Left ventricle myocardium superior (tissue), 1 donor: Measurements from ENCODE around the gene ARL2. TPM values are rescaled to one million over a fixed set of nuclear protein-coding genes. Genes with fewer than 3 reads are reported as not detected.

Source experiments
- ATAC-seq: fragments of 200-7000 bp; cut with Tn5 transposase; one replicate; pipeline ENCODE4 v1.9.1; 2020; ENCODE audit warnings: mild to moderate bottlenecking, moderate library complexity
- DNase-seq: peaks from one replicate; pipeline ENCODE4 v3.0.0-alpha.2; 2020
- intact Hi-C: fragments of 100-400 bp; cut with micrococcal nuclease; formaldehyde crosslinking; loops from one replicate; pipeline ENCODE4 v1.11.0; 2022
- total RNA-seq: library from RNA; stranded (reverse); fragmentation: NEBNext Ultra II Directional; extraction: Animal tissue kit (Norgen Biotek cat#: 25700); gene quantifications from one replicate; pipeline ENCODE4 v1.2.1, GENCODE V29; 2021
- donor health status: DM: no; HTN: yes; CAD: no; lungs with severe emphysema.

Gene ARL2
- total RNA-seq, 1 donor from 2014 or later: 115 TPM

DNA sequence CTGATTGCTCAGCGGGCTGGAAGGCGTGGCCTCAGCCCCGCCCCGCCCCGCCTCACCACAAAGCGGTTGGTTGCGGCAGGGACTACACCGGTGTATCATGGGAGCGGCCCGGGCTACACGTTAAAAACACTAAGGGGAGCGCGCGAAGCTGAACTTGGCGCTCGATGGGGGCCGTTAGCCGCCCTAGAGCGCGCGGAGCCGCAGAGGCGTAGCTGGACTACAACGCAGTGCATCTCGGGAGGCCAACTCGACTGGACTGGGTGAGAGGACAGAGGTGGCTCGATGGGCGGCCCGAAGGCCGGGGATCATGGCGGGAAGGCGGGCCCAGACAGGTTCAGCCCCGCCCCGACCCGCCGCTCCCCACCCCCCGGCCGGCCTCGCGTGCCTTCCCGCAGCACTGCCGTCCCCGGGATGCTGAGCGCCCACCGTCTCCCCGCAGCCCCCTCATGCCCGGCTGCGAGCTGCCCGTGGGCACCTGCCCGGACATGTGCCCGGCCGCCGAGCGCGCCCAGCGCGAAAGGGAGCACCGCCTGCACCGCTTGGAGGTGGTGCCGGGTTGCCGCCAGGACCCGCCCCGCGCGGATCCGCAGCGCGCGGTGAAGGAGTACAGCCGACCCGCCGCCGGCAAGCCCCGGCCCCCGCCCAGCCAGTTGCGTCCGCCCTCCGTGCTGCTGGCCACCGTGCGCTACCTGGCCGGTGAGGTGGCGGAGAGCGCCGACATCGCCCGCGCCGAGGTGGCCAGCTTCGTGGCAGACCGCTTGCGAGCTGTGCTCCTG lies 27.1 kb downstream of the ARL2 start, which contains the start of gene SAC3D1:
SAC3D1 (plus strand) TSS at position 364 of the 776 bp plus-strand sequence; CDS start at position 447, 83 bp downstream.
- DNase-seq (peak; percentile 93), ATAC-seq (peak; percentile 96)
- intact Hi-C loops: no loop called here

DNA sequence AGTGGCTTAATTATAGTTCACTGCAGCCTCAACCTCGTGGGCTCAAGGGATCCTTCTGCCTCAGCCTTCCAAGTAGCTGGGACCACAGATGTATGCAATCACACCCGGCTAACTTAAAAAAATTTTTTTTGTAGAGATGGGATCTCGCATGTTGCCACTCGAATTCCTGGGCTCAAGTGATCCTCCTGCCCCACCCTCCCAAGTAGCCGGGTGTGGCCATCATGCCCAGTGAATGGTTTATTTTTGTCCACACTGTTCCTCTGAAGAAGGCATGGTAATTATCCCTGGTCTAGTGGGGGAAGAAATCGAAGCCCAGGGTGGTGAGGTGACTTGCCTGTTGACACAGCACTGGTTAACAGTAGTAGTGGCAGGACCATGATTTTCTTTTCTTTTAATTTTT lies 28.9 kb downstream of the ARL2 start:
- DNase-seq (no peak), ATAC-seq (no peak)
- intact Hi-C loops: no loop called here

DNA sequence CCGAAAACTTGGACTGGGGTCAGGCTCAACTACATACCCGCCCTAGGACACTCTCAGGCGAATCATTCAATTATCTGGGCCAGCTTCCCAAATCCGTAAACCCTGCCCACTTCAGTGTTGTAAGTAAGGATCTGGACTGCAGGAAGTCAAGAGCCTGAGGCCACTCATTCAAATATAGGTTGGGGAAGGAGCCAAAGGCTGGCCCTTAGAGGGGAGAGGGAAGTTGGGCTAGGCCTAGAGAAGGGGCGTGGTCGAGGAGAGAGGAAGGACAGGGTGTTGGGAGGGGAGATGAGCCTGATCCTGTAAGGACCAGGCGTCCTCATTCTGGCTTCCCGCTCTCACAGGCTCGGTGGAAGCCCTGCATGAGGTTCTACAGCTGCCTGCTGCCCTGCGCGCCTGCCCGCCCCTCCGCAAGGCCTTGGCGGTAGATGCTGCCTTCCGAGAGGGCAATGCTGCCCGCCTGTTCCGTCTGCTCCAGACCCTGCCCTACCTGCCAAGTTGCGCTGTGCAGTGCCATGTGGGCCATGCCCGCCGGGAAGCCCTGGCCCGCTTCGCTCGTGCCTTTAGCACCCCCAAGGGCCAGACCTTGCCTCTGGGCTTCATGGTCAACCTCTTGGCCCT lies 30.0 kb downstream of the ARL2 start:
- DNase-seq: peak; percentile 44
- ATAC-seq: no peak
- intact Hi-C loops: no loop called here

- no peak for DNase-seq
- intact Hi-C loops: no loop called here
- ATAC-seq: no peak
Measured at GRCh38 chr11:65045061-65045460, 31.1 kb downstream of the ARL2 start.

GRCh38 chr11:65045728-65046127 lies 31.8 kb downstream of the ARL2 start:
- DNase-seq (no peak), ATAC-seq (no peak)
- intact Hi-C loops: no loop called here

DNA sequence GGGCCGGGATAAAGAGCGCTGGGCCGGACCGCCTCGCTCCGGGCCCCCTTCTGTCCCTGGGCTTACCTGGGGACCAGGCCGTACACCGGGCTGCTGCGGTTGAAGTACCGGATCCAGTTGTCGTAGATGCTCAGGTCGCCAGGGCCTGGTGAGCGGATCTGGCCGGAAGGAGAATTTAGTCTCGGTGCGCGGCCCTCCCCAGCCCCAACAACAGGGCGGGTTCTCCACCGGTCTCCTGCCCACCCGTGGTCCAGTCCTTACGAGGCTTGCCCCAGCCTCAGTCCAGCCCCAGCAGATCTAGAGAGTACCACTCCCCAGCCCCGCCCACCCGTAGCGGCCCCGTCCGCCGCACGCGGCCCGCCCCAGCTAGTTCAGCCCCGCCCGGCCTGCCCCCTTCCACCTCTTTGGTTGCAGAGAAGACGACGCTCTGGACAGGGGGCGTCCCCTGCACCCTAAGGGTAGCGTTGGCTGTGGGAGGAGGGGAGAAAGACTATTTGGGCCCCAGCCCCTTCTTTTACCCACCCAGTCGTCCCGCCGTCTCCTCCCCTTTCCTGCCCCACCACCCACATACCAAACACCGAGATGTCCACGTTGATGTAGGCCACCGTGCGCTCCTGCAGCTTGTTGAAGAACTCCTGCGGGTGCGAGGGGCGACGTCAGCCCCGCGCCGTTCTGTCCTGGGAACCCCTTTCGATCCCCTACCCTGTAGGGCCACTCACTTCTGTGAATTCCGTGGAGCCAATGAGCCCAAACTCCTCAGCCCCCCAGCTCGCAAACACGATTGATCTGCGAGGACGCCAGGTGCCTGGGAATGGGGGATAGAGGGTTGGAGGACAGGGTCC lies 33.8 kb downstream of the ARL2 start:
- DNase-seq (peak; percentile 65), ATAC-seq (peak; percentile 65)
- intact Hi-C loops: no loop called here

- intact Hi-C loops: no loop called here
- DNase-seq: no peak
- ATAC-seq: no peak
Measured at GRCh38 chr11:65051398-65051858, 37.5 kb downstream of the ARL2 start.

GRCh38 chr11:65053827-65054508 lies 40.0 kb downstream of the ARL2 start:
- ATAC-seq: no peak
- intact Hi-C loops: no loop called here
- no peak for DNase-seq

GRCh38 chr11:65055538-65055937 lies 41.6 kb downstream of the ARL2 start:
- DNase-seq (no peak), ATAC-seq (no peak)
- intact Hi-C loops: no loop called here

DNA sequence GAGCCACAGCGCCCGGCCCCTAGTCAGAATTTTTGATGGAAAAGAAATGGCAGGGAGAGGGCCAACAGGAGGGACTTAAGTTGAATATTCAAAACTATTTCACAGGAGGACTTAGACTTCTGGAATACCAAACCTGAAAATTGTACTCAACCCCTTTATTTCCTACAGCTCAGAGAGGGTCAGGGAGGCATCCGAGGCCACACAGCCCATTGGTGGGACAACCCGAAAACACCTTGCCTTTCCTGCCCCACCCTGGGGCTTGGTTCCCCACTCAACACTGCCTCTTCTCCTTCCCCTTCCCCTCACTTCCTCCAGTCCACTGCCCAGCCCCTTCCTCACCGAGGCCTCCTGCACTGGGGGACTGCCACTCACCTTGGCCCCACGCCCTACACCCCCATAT lies 43.0 kb downstream of the ARL2 start:
- intact Hi-C loops: no loop called here
- DNase-seq (no peak), ATAC-seq (no peak)

DNA sequence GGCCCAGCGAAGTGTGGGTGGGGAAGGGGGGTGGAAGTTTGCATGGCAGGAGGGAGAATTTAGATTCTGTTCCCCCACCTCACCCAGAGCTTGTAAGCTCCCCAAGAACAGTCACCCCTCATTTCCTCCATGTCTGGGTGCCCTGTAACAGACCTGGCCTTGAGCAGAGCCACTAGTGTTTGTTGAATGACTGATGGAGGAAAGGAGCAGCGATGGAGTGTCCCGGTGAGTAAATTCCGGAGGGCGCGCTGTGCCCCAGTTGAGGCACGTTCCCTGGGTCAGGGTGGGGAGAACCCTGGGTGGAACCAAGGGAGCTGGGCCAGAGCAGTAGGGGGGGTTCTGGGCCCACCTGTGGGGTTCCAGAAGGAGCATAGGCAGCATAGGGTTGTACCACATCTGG lies 43.6 kb downstream of the ARL2 start:
- no peak for ATAC-seq
- DNase-seq: no peak
- intact Hi-C loops: no loop called here

DNA sequence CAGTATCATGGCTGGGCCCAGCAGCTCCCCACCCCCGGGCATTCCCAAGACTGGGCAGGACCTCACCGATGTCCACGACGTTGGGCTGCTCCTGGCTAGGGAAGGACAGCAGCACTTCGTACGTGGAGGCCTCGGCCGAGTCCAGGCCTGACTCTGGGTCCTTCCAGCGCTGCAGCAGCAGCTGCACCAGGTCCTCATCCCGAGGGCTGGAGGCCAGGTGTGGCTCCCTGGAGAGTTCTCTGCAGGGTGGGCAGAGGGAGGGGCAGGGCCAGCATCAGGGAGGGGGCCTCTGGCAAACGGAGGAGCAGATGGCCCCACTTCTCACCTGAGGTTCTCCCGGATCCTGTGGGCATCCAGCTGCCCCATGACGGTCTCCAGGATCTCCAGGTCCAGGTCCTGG lies 44.1 kb downstream of the ARL2 start:
- ATAC-seq (no peak), DNase-seq (no peak)
- intact Hi-C loops: no loop called here

DNA sequence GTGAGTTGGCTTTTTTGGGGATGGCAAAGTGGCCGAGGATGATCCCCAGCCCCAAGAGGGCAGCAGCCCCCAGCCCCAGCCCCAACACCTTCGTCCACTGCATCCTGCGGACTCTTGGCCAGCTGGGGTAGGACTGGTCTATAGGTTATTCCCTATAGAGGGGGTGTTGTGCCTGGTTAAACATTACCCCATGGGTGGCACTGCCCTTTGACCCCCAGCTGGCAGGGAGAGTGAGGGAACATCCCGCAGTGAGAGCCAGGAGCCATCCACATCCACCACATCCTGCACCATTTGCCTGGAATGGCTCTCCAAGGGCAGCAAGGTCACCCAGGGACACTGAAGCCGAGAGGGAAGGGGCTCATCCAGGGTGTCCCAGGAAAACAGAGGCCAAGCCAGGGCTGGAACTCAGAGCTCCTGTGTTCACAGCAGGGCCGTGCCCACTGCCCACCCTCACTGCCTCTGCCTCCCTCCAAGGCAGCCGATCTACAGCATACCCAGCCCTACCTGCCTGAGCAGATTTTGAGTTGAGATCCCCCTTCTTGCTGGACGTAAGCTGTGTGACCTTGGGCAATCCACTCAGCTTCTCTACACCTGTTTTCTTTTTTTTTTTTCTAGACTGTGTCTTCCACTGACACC lies 44.6 kb downstream of the ARL2 start, which contains the start of gene NAALADL1:
NAALADL1 (minus strand) TSS at position 135 of the 636 bp plus-strand sequence; CDS start at position 103, 32 bp downstream.
- DNase-seq: no peak
- intact Hi-C loops: no loop called here
- ATAC-seq: no peak

- intact Hi-C loops: no loop called here
- no peak for ATAC-seq
- no peak for DNase-seq
Measured at GRCh38 chr11:65059523-65059922, 45.6 kb downstream of the ARL2 start.

DNA sequence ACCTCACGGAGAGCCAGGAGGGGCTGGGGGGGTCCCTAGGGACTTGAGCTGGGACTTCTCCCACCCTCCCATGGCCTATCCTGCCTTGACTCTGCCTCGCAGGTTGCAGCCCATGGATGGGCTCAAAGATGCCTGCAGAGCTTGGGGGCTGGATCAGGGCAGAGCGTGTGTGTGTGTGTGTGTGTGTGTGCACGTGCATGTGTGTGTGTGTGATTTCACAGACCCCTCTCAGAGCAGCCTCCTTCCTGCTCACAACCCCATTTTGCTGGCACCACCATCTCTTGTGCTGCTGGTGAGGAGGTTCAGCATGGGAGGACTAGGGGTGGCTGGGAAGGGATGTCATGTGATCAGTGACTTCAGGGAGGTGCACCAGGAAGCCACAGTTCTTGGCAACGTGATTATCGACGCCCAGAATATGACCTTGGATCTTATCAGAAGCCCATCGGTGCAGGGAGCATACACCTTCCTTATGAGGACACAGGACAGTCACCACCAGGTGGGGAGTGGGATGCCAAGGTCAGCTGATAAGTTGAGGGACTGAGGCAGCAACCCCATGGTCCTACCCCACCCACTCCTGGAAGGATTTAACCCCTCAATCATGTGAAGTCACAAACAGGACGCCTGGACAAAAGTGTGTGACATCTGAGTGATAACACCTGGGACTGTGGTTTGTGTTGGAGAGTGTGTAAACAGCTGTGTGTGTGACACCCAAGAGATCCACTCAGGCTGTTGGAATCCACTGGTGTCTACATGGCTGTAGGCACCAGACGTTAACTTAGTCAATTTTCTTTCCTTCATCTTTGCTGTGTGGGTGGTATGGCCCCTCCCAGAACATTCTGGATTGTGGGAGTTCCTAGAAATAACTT lies 46.2 kb downstream of the ARL2 start:
- ATAC-seq (no peak), DNase-seq (no peak)
- intact Hi-C loops: no loop called here

GRCh38 chr11:65060913-65061408 lies 47.0 kb downstream of the ARL2 start:
- ATAC-seq (no peak), DNase-seq (no peak)
- intact Hi-C loops: no loop called here

DNA sequence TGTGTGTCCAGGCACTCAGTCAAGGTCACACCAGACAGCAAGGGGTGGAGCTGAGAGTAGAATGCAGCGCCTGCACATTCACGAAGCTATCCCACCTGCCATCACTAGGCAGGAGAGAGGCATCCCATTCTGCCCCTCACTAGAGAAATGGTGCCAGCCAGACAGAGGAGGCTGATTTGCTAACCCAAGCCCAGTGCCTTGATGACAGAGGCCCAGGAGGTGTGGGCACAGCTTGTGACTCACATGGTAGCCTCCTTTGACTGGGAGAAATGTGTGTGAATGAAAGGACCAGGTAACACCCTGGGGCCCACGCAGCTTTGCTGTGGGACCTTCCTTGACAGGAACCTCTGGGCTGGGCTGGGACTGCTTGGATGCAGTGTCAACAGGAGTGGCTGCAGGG lies 49.6 kb downstream of the ARL2 start:
- intact Hi-C loops: no loop called here
- no peak for DNase-seq
- ATAC-seq: no peak

DNA sequence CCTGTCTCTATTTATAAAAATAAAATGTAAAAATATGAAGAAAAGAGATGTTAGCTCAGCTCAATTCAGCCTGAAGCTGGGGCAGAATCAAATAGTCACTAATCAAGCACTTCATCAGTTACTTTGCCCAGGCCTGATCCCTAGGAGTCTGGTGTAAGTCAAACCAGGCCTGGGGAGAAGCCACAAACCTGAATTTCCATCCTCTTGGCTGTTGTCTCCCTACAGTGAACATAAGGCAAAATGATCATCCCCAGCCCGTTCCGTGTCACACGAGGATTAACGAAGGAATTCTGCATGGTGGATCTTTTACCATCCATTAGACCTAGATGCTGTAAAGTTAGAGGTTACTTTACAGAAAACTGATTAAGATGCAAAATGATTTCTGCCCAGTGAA lies 50.9 kb downstream of the ARL2 start:
- ATAC-seq (no peak), DNase-seq (no peak)
- intact Hi-C loops: no loop called here
